HG03565 (cell line): ENCODE data around the gene AVP.
"Not testable (repeated sequence)": the region's sequence is repeated elsewhere in the genome, so short reads cannot be mapped to it uniquely, and the experiment has no call there.

Experiments used
- ATAC-seq: cut with Tn5 transposase; IDR thresholded peaks from one replicate; pipeline ENCODE4 v1.9.1; 2021; ENCODE audit warnings: mild to moderate bottlenecking, moderate library complexity; ENCODE audit not compliant: unreplicated experiment

Gene AVP

DNA sequence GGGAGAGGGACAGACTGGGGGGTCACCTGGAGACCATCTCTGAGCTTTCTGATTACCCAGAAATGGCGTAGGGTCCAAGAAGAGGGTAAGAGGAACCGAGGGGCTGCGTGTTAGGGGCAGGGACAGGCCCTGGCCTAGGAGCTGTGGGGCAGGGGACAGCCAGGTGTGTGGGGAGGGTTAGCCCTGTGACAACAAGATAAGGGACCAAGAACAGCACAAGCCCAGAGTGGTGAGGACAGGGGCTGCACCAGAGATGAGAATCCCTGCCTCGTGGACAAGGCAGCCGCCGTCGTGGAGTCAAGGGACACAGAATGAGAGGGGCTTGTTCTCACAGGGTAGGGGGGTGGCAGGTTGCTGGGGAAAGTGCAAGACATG, 449 bp upstream of the AVP start:
- no peak for ATAC-seq

GRCh38 chr20:3082955-3083952, 1.3 kb downstream of the AVP start:
- ATAC-seq = no peak

DNA sequence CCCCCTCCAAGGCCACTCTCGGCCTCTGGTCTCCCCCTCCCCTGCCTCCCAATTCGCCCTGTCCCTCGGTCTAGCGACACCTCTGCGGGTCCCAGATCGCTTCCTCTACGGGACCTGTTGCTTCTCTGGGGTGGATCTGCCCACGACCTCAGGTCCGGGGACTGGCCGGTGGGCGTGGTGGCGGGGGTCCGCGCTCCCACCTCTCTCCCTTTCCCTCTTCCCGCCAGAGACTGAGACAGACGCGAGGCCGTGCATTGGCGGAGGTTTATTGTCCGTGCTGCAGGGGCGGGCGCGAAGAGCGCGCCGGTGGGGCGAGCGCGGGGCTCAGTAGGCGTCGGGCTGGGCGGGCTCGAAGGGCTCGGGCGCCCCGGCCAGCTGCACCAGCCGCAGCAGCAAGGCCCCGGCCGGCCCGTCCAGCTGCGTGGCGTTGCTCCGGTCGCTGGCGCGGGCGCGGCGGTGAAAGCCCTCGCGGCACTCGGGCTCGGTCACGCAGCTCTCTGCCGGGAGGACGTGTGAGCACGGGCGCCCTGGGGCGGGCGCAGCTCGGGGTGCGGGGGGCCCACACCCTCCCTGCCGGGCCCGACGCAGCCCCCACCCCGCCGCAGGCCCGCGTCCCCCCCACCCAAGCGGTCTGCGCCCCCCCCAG, 2.1 kb downstream of the AVP start:
- no peak for ATAC-seq

- ATAC-seq = no peak
Observed at GRCh38 chr20:3081641-3082040, 2.9 kb downstream of the AVP start.

GRCh38 chr20:3080939-3081388, 3.6 kb downstream of the AVP start:
- no peak for ATAC-seq

GRCh38 chr20:3077618-3078134, 6.8 kb downstream of the AVP start:
- ATAC-seq = no peak

DNA sequence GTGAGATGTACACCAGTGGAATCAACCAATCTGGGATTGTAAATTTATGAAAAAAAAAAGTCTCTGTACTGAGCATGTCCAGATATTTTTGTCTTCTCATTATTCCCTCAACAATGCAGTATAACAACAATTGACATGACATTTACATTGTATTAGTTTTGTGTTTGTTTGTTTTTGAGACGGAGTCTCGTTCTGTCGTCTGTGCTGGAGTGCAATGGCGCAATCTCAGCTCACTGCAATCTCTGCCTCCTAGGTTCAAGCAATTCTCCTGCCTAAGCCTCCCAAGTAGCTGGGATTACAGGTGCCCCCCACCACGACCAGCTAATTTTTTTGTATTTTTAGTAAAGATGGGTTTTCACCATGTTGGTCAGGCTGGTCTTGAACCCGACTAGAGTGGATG, 9.2 kb downstream of the AVP start:
- ATAC-seq = not testable (repeated sequence)

- ATAC-seq = no peak
Observed at GRCh38 chr20:3074812-3075211, 9.7 kb downstream of the AVP start.

DNA sequence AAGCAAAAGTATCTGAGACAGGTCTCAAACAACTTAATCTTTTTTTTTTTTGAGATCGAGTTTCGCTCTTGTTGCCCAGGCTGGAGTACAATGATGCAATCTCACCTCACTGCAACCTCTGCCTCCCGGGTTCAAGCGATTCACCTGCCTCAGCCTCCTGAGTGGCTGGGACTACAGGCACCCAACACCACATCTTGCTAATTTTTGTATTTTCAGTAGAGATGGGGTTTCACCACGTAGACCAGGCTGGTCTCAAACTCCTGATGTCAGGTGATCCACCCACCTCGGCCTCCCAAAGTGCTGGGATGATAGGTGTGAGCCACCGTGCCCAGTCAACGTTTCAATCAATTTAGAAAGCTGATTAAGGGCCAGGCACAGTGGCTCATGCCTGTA, 11.3 kb downstream of the AVP start:
- ATAC-seq = not testable (repeated sequence)

DNA sequence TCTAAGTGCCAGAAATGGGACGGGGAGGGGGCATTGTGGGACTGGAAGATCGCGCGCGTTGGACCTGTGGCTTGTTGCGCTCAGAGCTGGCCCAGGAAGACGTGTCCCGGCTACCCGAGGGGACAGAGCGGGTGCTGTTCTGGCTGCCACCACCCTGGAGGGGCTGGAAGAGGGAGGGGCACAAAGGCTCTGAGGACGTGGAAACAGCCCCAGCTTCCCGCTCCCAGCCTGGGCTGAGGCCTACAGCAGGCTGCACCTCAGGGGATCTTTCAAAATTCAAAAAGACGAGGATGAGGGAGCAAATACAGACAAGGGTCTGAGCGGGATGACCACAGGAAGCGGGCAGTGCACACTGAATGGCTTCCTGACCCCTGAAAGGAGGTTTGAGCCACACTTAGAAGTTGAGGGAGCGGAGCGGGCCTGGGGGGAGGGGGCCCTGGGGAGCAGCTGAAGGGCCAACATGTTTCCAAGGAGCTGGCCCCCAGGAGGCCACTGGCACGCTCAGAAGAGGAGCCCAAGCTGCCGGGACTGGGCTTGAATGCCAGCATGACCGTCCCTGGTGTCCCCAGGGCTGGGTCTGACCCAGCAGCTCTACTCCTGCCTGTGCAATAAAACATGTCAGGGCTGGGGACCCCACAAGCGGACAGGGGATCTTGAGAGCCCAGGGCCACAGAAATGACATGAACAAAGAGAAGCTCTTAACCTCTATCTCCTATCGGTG, 11.8 kb downstream of the AVP start:
- ATAC-seq = no peak

GRCh38 chr20:3071610-3072529, 12.7 kb downstream of the AVP start, which contains the start of gene OXT:
Gene OXT (plus strand): TSS chr20:3071620. CDS start chr20:3071656, 36 bp downstream.
- ATAC-seq = no peak

- ATAC-seq = no peak
Observed at GRCh38 chr20:3071266-3071609, 13.3 kb downstream of the AVP start.

GRCh38 chr20:3070725-3071124, 13.8 kb downstream of the AVP start:
- no peak for ATAC-seq

DNA sequence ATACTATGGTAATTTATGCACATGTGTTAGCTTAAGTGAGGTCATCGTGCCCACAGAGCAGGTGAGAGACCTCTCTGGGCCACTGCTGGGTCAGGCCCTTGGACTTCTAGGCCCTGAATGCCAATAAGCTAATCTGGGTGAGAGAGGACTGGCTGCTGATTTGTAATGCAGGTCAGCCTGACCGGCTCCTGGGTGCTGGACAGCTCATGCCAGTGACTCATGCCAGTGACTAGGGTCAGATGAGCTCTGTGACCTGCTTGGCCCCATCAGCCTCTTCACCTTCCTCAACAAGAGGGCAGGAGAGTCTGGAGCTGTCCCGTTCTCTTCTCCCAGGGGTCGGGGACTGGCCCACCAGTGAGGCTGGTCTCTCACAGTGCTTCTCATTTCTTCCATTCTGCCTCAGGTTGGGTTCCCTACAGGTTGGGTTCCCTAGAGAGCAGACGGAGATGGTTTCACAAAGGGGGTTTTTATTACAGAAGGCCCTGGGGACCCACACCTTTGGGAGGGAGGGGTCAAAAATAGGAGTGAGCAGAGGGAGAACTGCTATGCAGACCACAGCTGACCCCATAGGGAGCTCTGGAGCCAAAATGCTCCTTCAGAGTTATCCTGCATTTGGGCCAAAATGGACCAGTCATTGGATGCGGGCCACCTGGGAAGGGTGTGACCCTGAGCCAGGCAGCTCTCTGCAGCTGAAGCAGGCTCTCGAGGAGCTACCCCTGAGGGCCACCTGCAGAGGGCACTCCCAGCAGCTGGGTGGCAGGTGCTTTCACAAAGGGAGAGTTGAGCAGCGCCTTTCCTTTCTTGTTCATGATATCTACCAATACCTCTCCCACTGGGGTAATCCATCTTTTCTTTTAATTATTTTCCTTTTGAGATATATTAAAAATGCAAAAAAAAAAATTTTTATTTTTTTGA, 15.3 kb downstream of the AVP start:
- no peak for ATAC-seq

DNA sequence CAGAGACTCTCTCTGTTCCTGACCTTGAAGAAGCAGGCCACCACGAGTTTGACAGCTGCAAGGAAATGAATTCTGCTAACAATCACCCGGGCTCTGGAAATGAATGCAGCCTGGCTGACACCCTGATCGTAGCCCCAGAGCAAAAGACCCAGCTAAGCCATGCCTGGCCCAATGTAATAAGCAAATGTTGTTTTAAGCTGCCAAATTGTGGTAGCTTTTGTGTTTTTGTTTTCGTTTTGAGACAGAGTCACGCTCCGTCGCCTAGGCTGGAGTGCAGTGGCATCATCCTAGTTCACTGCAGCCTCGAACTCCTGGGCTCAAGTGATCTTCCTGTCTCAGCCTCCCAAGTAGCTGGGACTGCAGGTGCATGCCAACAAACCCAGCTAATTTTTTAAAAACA, 16.4 kb downstream of the AVP start:
- no peak for ATAC-seq

GRCh38 chr20:3067139-3068014, 17.1 kb downstream of the AVP start:
- no peak for ATAC-seq

- ATAC-seq = not testable (repeated sequence)
Observed at GRCh38 chr20:3064119-3064518, 20.4 kb downstream of the AVP start.

GRCh38 chr20:3059489-3059888, 25.0 kb downstream of the AVP start:
- no peak for ATAC-seq
